GM12874 (cell line): ENCODE data around the gene GIT1.

Source experiments
- TF ChIP-seq, protein P1 (sequence below): IDR thresholded peaks from 2 replicates; pipeline ENCODE4 v1.5.1; 2011; ENCODE audit warnings: low read depth, mild to moderate bottlenecking, control low read depth, low read length, moderate library complexity; ENCODE audit not compliant: insufficient read depth

The GIT1 gene

DNA sequence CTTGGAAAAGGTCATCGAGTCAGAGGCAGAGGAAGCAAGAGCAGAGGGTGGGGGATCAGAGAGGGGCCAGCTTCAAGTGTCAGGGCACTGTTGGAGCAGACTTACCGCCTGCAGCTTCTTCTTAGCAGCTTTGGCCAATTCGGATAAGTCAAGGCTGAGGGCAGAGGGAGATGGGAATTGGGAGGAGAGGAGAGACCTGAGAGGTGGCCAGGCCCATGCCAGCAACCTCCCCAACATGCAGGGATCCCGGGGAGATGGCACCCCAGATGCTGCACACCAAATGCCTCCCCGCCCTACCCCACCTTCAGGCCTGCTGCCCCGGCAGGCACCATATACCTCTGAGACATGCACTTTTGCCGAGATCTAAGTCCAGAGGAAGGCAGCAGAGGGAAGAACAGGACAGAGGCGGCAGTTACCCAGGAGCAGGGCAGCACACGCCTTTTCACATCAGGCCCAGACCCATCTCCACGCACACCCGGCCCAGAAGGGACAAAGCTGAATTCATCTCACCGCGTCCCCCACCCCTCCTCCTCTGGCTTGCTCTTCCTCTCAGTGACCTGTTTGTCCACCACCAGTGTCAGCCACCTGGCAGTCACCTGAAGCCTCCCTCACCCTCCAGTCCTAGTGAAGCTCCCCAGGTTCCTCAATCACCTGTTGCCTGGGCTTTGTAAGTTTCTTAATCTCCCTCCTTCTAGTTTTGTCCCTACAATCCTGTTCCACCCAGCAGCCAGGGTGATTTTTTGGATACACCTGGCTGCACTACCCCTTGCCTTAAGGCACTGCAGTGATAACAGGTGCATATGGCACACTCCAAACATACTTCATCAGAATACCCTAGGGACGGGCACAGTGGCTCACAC lies 10.6 kb downstream of the GIT1 start:
- TF ChIP-seq, protein P1, sequence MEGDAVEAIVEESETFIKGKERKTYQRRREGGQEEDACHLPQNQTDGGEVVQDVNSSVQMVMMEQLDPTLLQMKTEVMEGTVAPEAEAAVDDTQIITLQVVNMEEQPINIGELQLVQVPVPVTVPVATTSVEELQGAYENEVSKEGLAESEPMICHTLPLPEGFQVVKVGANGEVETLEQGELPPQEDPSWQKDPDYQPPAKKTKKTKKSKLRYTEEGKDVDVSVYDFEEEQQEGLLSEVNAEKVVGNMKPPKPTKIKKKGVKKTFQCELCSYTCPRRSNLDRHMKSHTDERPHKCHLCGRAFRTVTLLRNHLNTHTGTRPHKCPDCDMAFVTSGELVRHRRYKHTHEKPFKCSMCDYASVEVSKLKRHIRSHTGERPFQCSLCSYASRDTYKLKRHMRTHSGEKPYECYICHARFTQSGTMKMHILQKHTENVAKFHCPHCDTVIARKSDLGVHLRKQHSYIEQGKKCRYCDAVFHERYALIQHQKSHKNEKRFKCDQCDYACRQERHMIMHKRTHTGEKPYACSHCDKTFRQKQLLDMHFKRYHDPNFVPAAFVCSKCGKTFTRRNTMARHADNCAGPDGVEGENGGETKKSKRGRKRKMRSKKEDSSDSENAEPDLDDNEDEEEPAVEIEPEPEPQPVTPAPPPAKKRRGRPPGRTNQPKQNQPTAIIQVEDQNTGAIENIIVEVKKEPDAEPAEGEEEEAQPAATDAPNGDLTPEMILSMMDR = no peak

DNA sequence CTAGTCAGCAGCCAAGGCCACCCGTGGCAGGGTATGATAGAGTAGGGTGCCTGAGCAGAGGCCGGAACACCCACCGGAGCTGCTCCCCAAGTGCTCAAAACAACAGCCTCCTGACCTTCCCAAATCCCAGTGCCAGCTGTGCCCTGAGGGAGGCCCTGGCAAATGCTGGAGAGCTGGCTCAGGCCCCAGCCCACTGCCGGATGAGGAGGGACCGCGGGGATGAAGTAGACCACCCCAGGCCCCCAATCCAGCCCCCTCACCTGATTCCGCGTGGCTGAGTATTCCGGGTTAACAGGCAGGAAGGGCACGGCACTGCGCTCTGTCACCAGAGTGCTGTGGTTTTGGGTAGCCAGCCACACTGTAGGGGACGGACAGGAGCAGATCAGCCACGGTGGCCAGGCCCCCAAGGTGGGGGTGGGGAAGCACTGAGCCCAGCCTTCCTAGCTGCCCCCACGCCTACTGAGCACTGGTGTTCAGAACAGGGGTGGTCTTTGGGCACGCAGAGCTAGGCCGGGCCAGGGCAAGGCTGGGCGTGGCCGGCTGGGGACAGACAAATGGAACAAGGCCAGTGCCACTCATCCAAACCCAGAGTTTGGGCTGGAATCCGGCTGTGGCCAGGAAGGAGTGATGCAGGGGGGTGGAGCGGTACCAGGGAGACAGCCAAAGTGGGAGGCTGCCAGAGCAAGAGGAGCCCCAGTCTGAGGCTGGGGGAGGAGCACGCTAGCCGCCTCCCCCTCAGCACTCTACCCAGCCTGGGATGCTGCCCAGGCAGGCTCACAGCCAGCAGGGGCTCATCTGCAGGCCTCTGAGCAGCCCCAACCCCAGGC lies 11.8 kb downstream of the GIT1 start:
- TF ChIP-seq, protein P1 = no peak

DNA sequence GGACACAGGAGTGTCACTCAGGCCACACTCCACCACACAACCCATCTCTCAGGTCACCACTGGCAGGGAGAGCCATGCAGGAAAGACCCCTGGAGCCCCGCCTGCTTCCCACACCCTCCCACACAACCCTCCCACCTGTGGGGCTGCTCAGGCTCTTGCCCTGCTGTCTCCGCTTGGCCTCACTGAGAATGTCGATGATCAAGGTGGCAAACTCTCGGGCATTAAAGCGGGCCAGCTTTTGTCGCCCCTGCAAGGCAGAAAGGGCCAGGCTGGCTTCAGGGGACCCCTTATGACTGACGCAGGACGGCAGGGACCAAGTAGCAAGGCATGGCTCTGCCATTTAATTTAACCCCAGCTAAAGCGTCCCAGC lies 12.5 kb downstream of the GIT1 start:
- TF ChIP-seq, protein P1 = no peak

DNA sequence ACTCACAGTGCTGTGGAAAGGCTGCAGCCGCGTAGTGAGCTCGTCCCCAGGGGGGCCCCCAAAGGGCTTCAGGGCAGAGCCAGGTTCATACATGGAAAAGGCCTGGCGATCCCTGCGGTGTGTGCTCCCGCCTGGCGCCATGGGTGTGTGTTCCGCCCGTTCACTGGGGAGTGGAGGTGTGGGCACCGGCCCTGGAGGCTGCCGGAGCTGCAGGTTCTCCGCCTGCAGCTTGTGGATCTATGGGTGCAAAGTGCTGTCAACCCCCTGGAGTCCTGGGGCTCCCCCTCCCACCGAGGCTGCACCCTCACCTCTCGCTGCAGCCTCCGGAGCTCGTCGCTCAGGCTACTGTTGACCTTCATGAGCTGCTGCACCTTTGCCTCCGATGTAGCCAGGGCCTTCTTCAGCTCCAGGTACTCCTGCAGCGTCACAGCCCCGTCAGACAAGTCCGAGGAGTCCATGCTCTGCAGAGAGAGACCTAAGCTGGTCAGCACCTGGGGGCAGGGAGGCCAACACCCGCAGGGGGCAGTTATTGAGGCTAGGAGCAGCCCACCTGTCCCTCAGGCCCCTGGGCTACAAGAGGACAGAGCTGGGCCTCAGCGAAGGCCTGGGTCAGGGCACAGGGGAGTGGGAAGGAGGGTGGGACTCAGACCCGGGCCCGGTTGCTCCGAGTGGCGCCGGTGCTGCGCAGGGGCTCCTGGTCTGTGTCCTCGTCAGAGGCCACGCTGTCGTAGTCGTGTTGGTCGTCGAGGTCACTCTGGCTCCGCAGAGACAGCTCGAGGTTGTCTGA lies 13.0 kb downstream of the GIT1 start:
- TF ChIP-seq, protein P1 = no peak

DNA sequence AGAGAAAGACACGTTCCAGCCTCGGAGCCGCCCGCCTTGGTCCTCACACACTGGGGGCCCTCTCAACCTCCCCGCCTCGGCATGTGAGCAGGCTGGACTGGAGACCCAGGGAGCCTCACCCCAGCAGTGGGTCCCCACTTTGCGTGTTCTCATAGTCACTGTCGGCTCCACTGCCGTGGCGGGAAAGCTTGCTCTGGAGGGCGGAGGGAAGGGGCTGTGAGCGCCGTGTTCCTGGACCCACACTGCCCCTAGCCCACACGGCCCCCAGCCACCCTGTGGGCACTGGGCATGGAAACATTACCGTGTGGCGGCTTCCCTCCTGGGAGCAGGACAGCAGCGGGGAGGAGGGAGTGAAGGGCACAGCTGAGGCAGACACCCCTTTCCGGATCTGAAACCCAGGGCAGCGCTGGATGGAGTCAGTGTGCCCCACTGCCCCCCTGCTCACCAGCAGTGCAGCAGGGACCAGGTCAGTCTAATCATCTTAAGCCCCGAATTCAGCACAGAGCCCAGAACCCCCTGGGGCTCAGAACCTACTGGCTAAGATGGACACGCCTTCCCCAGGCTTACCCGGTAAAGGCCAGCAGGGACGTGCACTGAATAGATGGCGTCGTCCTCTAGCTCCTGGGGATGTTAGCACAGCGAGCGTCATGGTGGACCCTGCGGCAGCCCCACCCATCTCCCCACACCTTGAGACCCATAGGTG lies 13.8 kb downstream of the GIT1 start:
- TF ChIP-seq, protein P1 = no peak

DNA sequence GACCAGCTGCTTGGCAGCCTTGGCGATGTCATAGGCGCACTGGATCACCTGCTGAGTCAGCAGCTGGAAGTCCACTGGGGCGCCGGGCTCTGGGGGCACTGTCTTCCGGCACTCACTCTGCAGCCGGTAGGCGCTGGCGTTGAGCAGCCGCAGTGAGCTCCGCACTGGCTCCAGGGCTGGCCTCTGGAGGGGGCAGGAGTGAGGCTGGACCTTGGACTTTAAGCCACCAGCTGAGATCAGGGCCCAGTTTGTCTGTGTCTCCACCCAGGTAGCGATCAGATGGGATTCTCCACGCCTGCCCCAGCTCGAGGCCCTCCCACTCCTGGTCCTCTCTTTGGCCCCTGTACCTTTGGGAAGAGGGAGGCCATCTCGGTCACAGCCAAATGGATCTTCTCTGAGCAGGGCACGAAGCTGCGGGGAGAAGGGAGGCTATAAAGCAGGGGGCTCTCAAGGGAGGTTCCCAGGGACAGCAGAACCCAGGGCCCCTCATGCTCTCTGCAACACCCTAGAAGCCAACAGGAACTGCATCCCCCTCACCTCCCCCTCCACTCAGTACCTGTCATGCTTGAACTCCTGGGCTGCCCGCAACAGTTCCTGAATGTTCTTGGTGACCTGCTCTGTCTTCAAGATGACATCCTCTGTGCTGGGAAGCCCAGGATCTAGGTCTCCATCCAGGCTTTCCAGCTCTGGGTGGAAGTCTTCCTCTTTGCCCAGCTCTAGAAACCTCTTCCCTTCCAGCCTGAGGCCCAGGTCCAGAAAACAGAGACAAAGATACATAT lies 14.5 kb downstream of the GIT1 start:
- TF ChIP-seq, protein P1 = no peak
